HepG2 (cell line): Measurements from ENCODE around the gene FAM118B. TPM values are rescaled to one million over a fixed set of nuclear protein-coding genes. Genes with fewer than 3 reads are reported as not detected.

ENCODE experiments used
- GABPB1 ChIP-seq: IDR thresholded peaks from 2 replicates; pipeline ENCODE4 v1.6.1; 2016; ENCODE audit warnings: mild to moderate bottlenecking, missing genetic modification reagents, moderate library complexity, missing compliant biosample characterization
- GFI1 ChIP-seq: sonication (generic); formaldehyde crosslinking; IDR thresholded peaks from 2 replicates; pipeline ENCODE4 v1.5.0; 2020; ENCODE audit warnings: missing genetic modification reagents, mild to moderate bottlenecking, borderline replicate concordance
- HNF1A ChIP-seq, 2 experiments: sonication (generic) in 1 of 2; formaldehyde crosslinking in 1 of 2; IDR thresholded peaks; 2 replicates each; pipeline versions ENCODE4 v1.4.0 to v1.6.1; 2016 to 2020; ENCODE audit warnings: borderline replicate concordance in 1 of 2, low read depth in 1 of 2, mild to moderate bottlenecking in 1 of 2, missing genetic modification reagents in 1 of 2
- KDM3A ChIP-seq: IDR thresholded peaks from 2 replicates; pipeline ENCODE4 v1.6.1; 2018; ENCODE audit warnings: low read depth, missing compliant biosample characterization
- MYPOP ChIP-seq: sonication (generic); formaldehyde crosslinking; IDR thresholded peaks from 2 replicates; pipeline ENCODE4 v1.8.1; 2023; ENCODE audit warnings: mild to moderate bottlenecking, moderate library complexity, missing genetic modification reagents
- PCBP1 ChIP-seq: fragments of 200-400 bp; formaldehyde crosslinking; IDR thresholded peaks from 2 replicates; pipeline ENCODE4 v1.6.1; 2017; ENCODE audit warnings: mild to moderate bottlenecking, low read depth, low read length, borderline replicate concordance
- RFXANK ChIP-seq: IDR thresholded peaks from 2 replicates; pipeline ENCODE4 v1.6.1; 2016
- SKI ChIP-seq: fragments of 450-650 bp; IDR thresholded peaks from one replicate; pipeline ENCODE4 v1.6.1; 2018; ENCODE audit warnings: mild to moderate bottlenecking; ENCODE audit not compliant: partially characterized antibody
- TMF1 ChIP-seq: sonication (generic); formaldehyde crosslinking; IDR thresholded peaks from 2 replicates; pipeline ENCODE4 v1.8.1; 2022; ENCODE audit warnings: low read depth, missing genetic modification reagents
- ZBTB2 ChIP-seq: sonication (generic); formaldehyde crosslinking; IDR thresholded peaks from 2 replicates; pipeline ENCODE4 v1.8.0; 2022; ENCODE audit warnings: low read depth, missing genetic modification reagents
- ZBTB34 ChIP-seq: sonication (generic); formaldehyde crosslinking; IDR thresholded peaks from 2 replicates; pipeline ENCODE4 v1.8.0; 2022; ENCODE audit warnings: mild to moderate bottlenecking, missing genetic modification reagents
- ZC3H13 ChIP-seq: sonication (generic); formaldehyde crosslinking; IDR thresholded peaks from 2 replicates; pipeline ENCODE4 v1.8.1; 2023; ENCODE audit warnings: mild to moderate bottlenecking, missing genetic modification reagents, moderate library complexity
- ZC3H4 ChIP-seq: sonication (generic); formaldehyde crosslinking; IDR thresholded peaks from 2 replicates; pipeline ENCODE4 v1.4.0; 2020; ENCODE audit warnings: missing genetic modification reagents, borderline replicate concordance
- ZNF121 ChIP-seq: sonication (generic); formaldehyde crosslinking; IDR thresholded peaks from 2 replicates; pipeline ENCODE4 v1.5.0; 2020; ENCODE audit warnings: mild to moderate bottlenecking, missing genetic modification reagents
- ZNF253 ChIP-seq: sonication (generic); formaldehyde crosslinking; IDR thresholded peaks from 2 replicates; pipeline ENCODE4 v1.8.0; 2022; ENCODE audit warnings: mild to moderate bottlenecking, missing genetic modification reagents, borderline replicate concordance
- ZNF335 ChIP-seq: sonication (generic); formaldehyde crosslinking; IDR thresholded peaks from 2 replicates; pipeline ENCODE4 v1.4.0; 2020; ENCODE audit warnings: missing genetic modification reagents
- ZNF567 ChIP-seq: sonication (generic); formaldehyde crosslinking; IDR thresholded peaks from 2 replicates; pipeline ENCODE4 v1.8.1; 2023; ENCODE audit warnings: mild to moderate bottlenecking, missing genetic modification reagents, borderline replicate concordance
- ZNF597 ChIP-seq: sonication (generic); formaldehyde crosslinking; IDR thresholded peaks from 2 replicates; pipeline ENCODE4 v1.5.0; 2020; ENCODE audit warnings: missing genetic modification reagents
- ZNF788 ChIP-seq: sonication (generic); formaldehyde crosslinking; IDR thresholded peaks from 2 replicates; pipeline ENCODE4 v1.5.0; 2020; ENCODE audit warnings: mild to moderate bottlenecking, missing genetic modification reagents, borderline replicate concordance
- polyA plus RNA-seq, 8 experiments: library from polyadenylated mRNA; depleted of rRNA in 3 of 8; stranded (reverse) in 7 of 8; unstranded in 1 of 8; fragments of >200 nt; fragmentation: Illumina TruSeq in 4 of 8; extraction: Trizol in 4 of 8; gene quantifications; 2 replicates each; pipeline versions ENCODE4 v1.2.1 to v1.2.3, GENCODE V29; 2011 to 2016; ENCODE audit warnings: low read depth in 4 of 8, missing spikeins in 1 of 8, mixed read lengths in 1 of 8; ENCODE audit not compliant: insufficient read depth in 1 of 8
- total RNA-seq, 5 experiments: library from RNA; depleted of rRNA; stranded (reverse); fragments of >200 nt; fragmentation: Illumina TruSeq; extraction: Trizol; gene quantifications; 2 replicates each; pipeline ENCODE4 v1.2.3, GENCODE V29; 2016; ENCODE audit warnings: low read depth in 1 of 5

The FAM118B gene
- total and polyA plus RNA-seq, 2 of the 13 experiments (the other 11 are each of a cell fraction or from before 2014, with no cell fraction given), result 10.2 to 25.7 TPM

- TF ChIP-seq ZNF567 (CRISPR knock-in tag) (no peak), ZC3H13 (no peak), ZBTB34 (CRISPR knock-in tag) (no peak), KDM3A (CRISPR knock-in tag) (no peak), MYPOP (CRISPR knock-in tag) (no peak; the same call in 1 of the 2 replicates), ZBTB2 (CRISPR knock-in tag) (no peak), ZNF253 (CRISPR knock-in tag) (peak; percentile 24; the same call in 1 of the 2 replicates), ZNF335 (CRISPR knock-in tag) (peak; percentile 40; the same call in 1 of the 2 replicates), ZC3H4 (CRISPR knock-in tag) (no peak), ZNF597 (no peak), SKI (no peak), GABPB1 (CRISPR knock-in tag) (peak; percentile 89), PCBP1 (no peak), RFXANK (no peak), HNF1A (IDR thresholded peaks at IDR 0.05; ENCODE audit: low read depth) (no peak), HNF1A (CRISPR knock-in tag; IDR thresholded peaks at IDR 0.05; ENCODE audit: borderline replicate concordance) (peak; percentile 53; the same call in 1 of the 2 replicates), ZNF788 (CRISPR knock-in tag) (peak; percentile 59; the same call in 1 of the 2 replicates), TMF1 (CRISPR knock-in tag) (no peak), ZNF121 (CRISPR knock-in tag) (no peak), GFI1 (peak; percentile 31; the same call in 1 of the 2 replicates)
These were observed at the start of gene FAM118B, which contains the start of gene RPUSD4 (continued) for GRCh38 chr11:126211236-126212088.
